ENCODE results near the gene COPA.
A peak's percentile ranks its signal among the peaks of the same experiment; 100 is the strongest.
"Not testable (repeated sequence)": the region's sequence is repeated elsewhere in the genome, so short reads cannot be mapped to it uniquely, and the experiment has no call there.

Gene COPA

GRCh38 chr1:160342953-160343869 lies at the start of gene COPA, which contains the start of gene NCSTN:
Gene COPA (minus strand): TSS chr1:160343250. CDS start chr1:160343170, 80 bp downstream.
Gene NCSTN (plus strand): TSS chr1:160343383. CDS start chr1:160343397, 14 bp downstream.
- H3K4me3 ChIP-seq (ENCODE audit: low read depth, low read length): peak within 1 kb of the TSS; percentile 92
- DNase-seq (ENCODE audit: low read depth): peak; percentile 91

- H3K4me3 ChIP-seq (ENCODE audit: low read depth, low read length); DNase-seq (ENCODE audit: low read depth): not testable (repeated sequence)
Measured at GRCh38 chr1:160388406-160388805, 45.4 kb upstream of the COPA start.

- not testable (repeated sequence) for H3K4me3 ChIP-seq (ENCODE audit: low read depth, low read length); DNase-seq (ENCODE audit: low read depth)
Measured at GRCh38 chr1:160384812-160385211, 41.8 kb upstream of the COPA start.

- no peak overlapping the region for H3K4me3 ChIP-seq (ENCODE audit: low read depth, low read length)
- DNase-seq (ENCODE audit: low read depth): peak; percentile 29
Measured at GRCh38 chr1:160377585-160378206, 34.6 kb upstream of the COPA start.

- peak; percentile 22 for DNase-seq (ENCODE audit: low read depth)
- no peak overlapping the region for H3K4me3 ChIP-seq (ENCODE audit: low read depth, low read length)
Measured at GRCh38 chr1:160376525-160377131, 33.6 kb upstream of the COPA start.

- DNase-seq (ENCODE audit: low read depth): no peak
- no peak overlapping the region for H3K4me3 ChIP-seq (ENCODE audit: low read depth, low read length)
Measured at GRCh38 chr1:160375788-160376524, 32.9 kb upstream of the COPA start.

- DNase-seq (ENCODE audit: low read depth): no peak
- no peak overlapping the region for H3K4me3 ChIP-seq (ENCODE audit: low read depth, low read length)
Measured at GRCh38 chr1:160374306-160375110, 31.5 kb upstream of the COPA start.

- no peak for DNase-seq (ENCODE audit: low read depth)
- H3K4me3 ChIP-seq (ENCODE audit: low read depth, low read length): no peak overlapping the region
Measured at GRCh38 chr1:160373696-160374095, 30.6 kb upstream of the COPA start.

- DNase-seq (ENCODE audit: low read depth): no peak
- H3K4me3 ChIP-seq (ENCODE audit: low read depth, low read length): no peak overlapping the region
Measured at GRCh38 chr1:160371756-160372155, 28.7 kb upstream of the COPA start.

GRCh38 chr1:160371346-160371631 lies 28.2 kb upstream of the COPA start:
- H3K4me3 ChIP-seq (ENCODE audit: low read depth, low read length): no peak overlapping the region
- no peak for DNase-seq (ENCODE audit: low read depth)

GRCh38 chr1:160370561-160371345 lies 27.7 kb upstream of the COPA start:
- DNase-seq (ENCODE audit: low read depth): no peak
- no peak overlapping the region for H3K4me3 ChIP-seq (ENCODE audit: low read depth, low read length)

- H3K4me3 ChIP-seq (ENCODE audit: low read depth, low read length): no peak overlapping the region
- DNase-seq (ENCODE audit: low read depth): no peak
Measured at GRCh38 chr1:160369087-160369486, 26.0 kb upstream of the COPA start.

GRCh38 chr1:160367934-160368923 lies 25.2 kb upstream of the COPA start:
- no peak overlapping the region for H3K4me3 ChIP-seq (ENCODE audit: low read depth, low read length)
- no peak for DNase-seq (ENCODE audit: low read depth)

- DNase-seq (ENCODE audit: low read depth): no peak
Measured at GRCh38 chr1:160367516-160367900, 24.5 kb upstream of the COPA start.

GRCh38 chr1:160366731-160367515 lies 23.9 kb upstream of the COPA start, which contains the start of gene NHLH1:
Gene NHLH1 (plus strand): TSS chr1:160367071. CDS start chr1:160370732, 3,661 bp downstream.
- no peak within 1 kb of the TSS for H3K4me3 ChIP-seq (ENCODE audit: low read depth, low read length)
- no peak for DNase-seq (ENCODE audit: low read depth)

More at GRCh38 chr1:160367516-160367900, 24.5 kb upstream of the COPA start:
- H3K4me3 ChIP-seq (ENCODE audit: low read depth, low read length): no peak overlapping the region

- H3K4me3 ChIP-seq (ENCODE audit: low read depth, low read length): no peak overlapping the region
- DNase-seq (ENCODE audit: low read depth): no peak
Measured at GRCh38 chr1:160365325-160365724, 22.3 kb upstream of the COPA start.
